Ovary (tissue), 9 donors: ENCODE measurements around the gene FGGY. TPM values are rescaled to one million over a fixed set of nuclear protein-coding genes. Genes with fewer than 3 reads are reported as not detected.

ENCODE experiments used
- DNase-seq, 5 donors: peaks; one replicate each; pipeline ENCODE4 v3.0.0-alpha.2; 2019 to 2020
- H3K27ac ChIP-seq, 2 donors: fragments of 200-600 bp; one replicate each; pipeline versions ENCODE4 v1.5.1 to v1.8.0; 2019 to 2022
- H3K27me3 ChIP-seq: fragments of 200-600 bp; one replicate; pipeline ENCODE4 v1.8.0; 2022
- H3K36me3 ChIP-seq: fragments of 200-600 bp; sonication (generic); one replicate; pipeline ENCODE4 v1.5.1; 2019
- H3K4me1 ChIP-seq: one replicate; pipeline ENCODE4 v1.8.1; 2013; ENCODE audit warnings: mild to moderate bottlenecking, moderate library complexity; ENCODE audit not compliant: insufficient read depth
- H3K4me3 ChIP-seq: fragments of 200-600 bp; sonication (generic); one replicate; pipeline ENCODE4 v1.5.1; 2017
- H3K9me3 ChIP-seq, 2 donors: fragments of 200-600 bp in 1 of 2; sonication (generic) in 1 of 2; one replicate each; pipeline versions ENCODE4 v1.5.1 to v1.8.1; 2013 to 2019; ENCODE audit warnings: mild to moderate bottlenecking in 1 of 2, moderate library complexity in 1 of 2
- EP300 ChIP-seq: sonication (generic); formaldehyde crosslinking; IDR thresholded peaks from one replicate; pipeline ENCODE4 v1.6.1; 2017; ENCODE audit warnings: antibody characterized with exemption
- POLR2A ChIP-seq: fragments of 450-650 bp; IDR thresholded peaks from one replicate; pipeline ENCODE4 v1.6.1; 2017; ENCODE audit warnings: antibody characterized with exemption, mild to moderate bottlenecking, moderate library complexity
- WGBS, 3 donors: extraction: QIAGEN DNeasy Blood & Tissue Kit in 1 of 3; methylation state at CpG; one replicate each; pipeline versions ENCODE4 v1.1.5 to v1.1.7; 2013 to 2017; 5-methylcytosine and 5-hydroxymethylcytosine counted together
- intact Hi-C, 4 donors: fragments of 100-400 bp; cut with DNase I; formaldehyde crosslinking; loops; one replicate each; pipeline versions ENCODE4 v1.11.0 to v1.15.1; 2022 to 2023
- polyA plus RNA-seq, 2 donors: library from polyadenylated mRNA; stranded (reverse); fragments of 200-250 nt in 1 of 2; fragments of 350-450 nt in 1 of 2; fragmentation: Illumina TruSeq in 1 of 2; extraction: RNeasy Lipid Tissue Mini Kit (QIAGEN cat#74804) in 1 of 2; gene quantifications; one replicate each; pipeline ENCODE4 v1.2.3, GENCODE V29; 2013 to 2014
- total RNA-seq, 7 donors: library from RNA; depleted of rRNA in 2 of 7; stranded (reverse); fragments of >200 nt in 2 of 7; fragmentation: NEBNext Ultra II Directional in 3 of 7; extraction: Animal tissue kit (Norgen Biotek cat#: 25700) in 3 of 7; gene quantifications; one replicate each; pipeline versions ENCODE4 v1.1.0 to v1.2.4, GENCODE V29; 2016 to 2023
- TF ChIP-seq, protein P1 (sequence below), 3 donors: fragments of 450-650 bp in 2 of 3; fragments of 200-600 bp in 1 of 3; IDR thresholded peaks; one replicate each; pipeline versions ENCODE4 v1.5.1 to v1.8.0; 2016 to 2022; ENCODE audit warnings: antibody characterized with exemption in 3 of 3, mild to moderate bottlenecking in 1 of 3
- donor health status: DM: no; HTN: no; CAD: no; lungs with moderate emphysema.
- donor health status: DM: no; HTN: no; CAD: no.
- donor health status: Bipolar disorder and iron deficiency.
- donor health status: DM: yes; HTN: yes; CAD: no.
- donor health status: DM: no; HTN: no; CAD: no.
- donor health status: DM: yes; HTN: yes; CAD: no.

Gene FGGY
- total and polyA plus RNA-seq, 9 donors, result 7.9 to 62.0 (median 44.7) TPM

DNA sequence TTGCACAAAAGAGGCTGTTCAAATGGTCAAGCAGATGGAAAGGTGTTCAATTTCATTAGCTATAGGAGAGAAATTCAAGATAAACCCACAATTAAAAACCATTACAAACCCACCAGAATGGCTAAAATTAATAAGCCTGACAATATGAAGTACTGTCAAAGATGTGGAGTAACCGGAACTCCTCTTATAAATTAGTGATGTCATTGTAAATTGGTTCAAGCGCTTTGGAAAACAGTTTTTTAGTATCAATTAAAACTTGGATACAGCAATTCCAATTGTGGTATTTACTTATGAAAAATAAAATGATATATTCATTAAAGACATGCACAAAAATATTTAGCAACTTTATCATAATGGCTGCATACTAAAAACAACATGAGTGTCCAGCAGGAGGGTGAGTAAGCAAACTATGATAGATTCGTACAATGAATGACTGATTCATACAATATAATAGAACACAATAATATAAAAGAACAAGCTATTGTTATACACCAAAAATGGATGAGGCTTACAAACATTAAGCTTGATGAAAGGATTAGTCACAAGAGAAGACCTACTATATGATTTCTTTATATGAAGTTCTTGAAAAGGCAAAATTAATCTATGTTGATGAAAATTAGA, 38.4 kb upstream of the FGGY start:
- Histone ChIP-seq H3K4me3 (no peak overlapping the region), H3K4me1 (peaks cover 7% of the 10 kb centered on the region), H3K9me3 (no peaks in the 10 kb centered on the region), H3K27me3 (no peaks in the 10 kb centered on the region), H3K36me3 (no peaks in the 10 kb centered on the region), H3K27ac (no peak overlapping the region)
- WGBS, 3 donors, result 87 to 91% (median 88%) methylated on average over 3 of the region's 3 CpGs
- DNase-seq, result no peak
- intact Hi-C loops, result no loop called here
- TF ChIP-seq POLR2A (no peak), EP300 (no peak)
- TF ChIP-seq, protein P1, sequence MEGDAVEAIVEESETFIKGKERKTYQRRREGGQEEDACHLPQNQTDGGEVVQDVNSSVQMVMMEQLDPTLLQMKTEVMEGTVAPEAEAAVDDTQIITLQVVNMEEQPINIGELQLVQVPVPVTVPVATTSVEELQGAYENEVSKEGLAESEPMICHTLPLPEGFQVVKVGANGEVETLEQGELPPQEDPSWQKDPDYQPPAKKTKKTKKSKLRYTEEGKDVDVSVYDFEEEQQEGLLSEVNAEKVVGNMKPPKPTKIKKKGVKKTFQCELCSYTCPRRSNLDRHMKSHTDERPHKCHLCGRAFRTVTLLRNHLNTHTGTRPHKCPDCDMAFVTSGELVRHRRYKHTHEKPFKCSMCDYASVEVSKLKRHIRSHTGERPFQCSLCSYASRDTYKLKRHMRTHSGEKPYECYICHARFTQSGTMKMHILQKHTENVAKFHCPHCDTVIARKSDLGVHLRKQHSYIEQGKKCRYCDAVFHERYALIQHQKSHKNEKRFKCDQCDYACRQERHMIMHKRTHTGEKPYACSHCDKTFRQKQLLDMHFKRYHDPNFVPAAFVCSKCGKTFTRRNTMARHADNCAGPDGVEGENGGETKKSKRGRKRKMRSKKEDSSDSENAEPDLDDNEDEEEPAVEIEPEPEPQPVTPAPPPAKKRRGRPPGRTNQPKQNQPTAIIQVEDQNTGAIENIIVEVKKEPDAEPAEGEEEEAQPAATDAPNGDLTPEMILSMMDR (IDR thresholded peaks at IDR 0.05), result no peak

DNA sequence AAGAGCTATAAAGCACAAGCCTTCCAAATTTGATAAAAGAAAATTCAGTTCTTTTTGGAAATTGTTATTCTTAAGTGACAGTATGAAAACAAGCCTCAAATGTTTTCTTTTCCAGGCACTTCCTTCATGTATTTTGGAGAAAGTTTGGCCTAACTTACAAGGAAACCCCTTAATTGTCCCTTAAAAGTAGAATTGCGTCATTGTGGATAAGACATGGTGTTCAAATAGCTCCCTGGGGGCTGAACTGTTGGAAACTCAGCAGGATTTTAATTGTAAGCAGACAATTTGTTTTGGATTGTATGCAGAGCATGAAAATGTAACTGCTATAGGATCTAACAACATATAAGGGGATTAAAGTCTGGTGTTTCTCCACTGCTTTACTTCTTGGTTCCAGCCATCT, 35.4 kb upstream of the FGGY start:
- Histone ChIP-seq H3K27ac (no peak overlapping the region), H3K4me3 (no peak overlapping the region), H3K9me3 (no peaks in the 10 kb centered on the region), H3K4me1 (peaks cover 7% of the 10 kb centered on the region), H3K27me3 (no peaks in the 10 kb centered on the region), H3K36me3 (no peaks in the 10 kb centered on the region)
- intact Hi-C loops, result no loop called here
- no peak for TF ChIP-seq POLR2A
- no peak for TF ChIP-seq EP300
- TF ChIP-seq, protein P1 (IDR thresholded peaks at IDR 0.05), result no peak
- DNase-seq, result peak in 1 of 5 donors; percentile 64
- 0 to 7% (median 3%) methylated on average over 1 of the region's 1 CpG for whole genome bisulfite sequencing, 3 donors

DNA sequence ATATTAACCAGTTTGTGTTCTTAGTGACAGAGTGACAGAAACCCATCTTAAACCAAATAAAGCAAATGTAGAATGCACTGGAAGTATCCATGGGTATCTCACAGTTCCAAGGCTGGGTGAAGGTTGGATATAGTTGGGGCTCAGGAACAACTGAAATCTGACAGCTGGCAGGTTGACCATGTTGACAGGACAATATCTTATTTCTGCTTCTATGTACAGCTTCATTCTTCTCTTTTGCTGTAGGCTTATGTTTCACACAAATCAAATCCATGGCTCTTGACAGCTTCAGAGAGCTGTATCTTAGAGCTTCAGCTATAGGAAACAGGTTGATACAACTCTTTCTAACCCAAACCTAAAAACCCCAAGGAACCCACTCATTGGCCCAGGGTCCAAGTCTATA, 34.3 kb upstream of the FGGY start:
- Histone ChIP-seq H3K27me3 (no peaks in the 10 kb centered on the region), H3K27ac (no peak overlapping the region), H3K4me3 (no peak overlapping the region), H3K4me1 (peaks cover 7% of the 10 kb centered on the region), H3K36me3 (no peaks in the 10 kb centered on the region), H3K9me3 (no peaks in the 10 kb centered on the region)
- intact Hi-C loops, result no loop called here
- TF ChIP-seq, protein P1 (IDR thresholded peaks at IDR 0.05), result no peak
- TF ChIP-seq POLR2A (no peak), EP300 (no peak)
- DNase-seq, result no peak

DNA sequence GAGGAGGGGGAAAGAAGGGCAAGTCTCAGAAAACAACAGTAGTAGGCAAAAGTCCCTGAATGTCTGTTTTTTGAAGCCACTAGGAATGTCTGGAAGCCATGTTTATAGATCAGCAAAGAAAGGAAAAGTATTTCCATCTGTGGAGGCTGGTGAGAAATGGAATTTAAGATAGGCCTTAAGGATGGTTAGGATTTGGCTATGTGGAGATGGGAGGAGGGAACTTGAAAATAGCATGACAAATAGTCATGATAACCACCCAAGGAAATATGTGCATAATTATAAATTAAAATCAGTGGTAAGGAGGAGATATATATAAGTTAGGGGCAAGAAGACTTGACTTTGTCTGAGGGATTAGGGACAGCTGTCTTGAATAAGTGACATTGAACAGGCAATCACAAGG, 33.8 kb upstream of the FGGY start:
- intact Hi-C loops, result no loop called here
- H3K9me3 ChIP-seq, result no peaks in the 10 kb centered on the region
- no peaks in the 10 kb centered on the region for H3K27me3 ChIP-seq
- TF ChIP-seq EP300 (no peak), POLR2A (no peak)
- TF ChIP-seq, protein P1 (IDR thresholded peaks at IDR 0.05), result no peak
- H3K4me3 ChIP-seq, result no peak overlapping the region
- H3K27ac ChIP-seq, result no peak overlapping the region
- no peaks in the 10 kb centered on the region for H3K36me3 ChIP-seq
- no peak for DNase-seq
- H3K4me1 ChIP-seq, result peaks cover 7% of the 10 kb centered on the region
